Psoas muscle (tissue), 8 donors: Measurements from ENCODE around the gene DOC2A. TPM values are rescaled to one million over a fixed set of nuclear protein-coding genes. Genes with fewer than 3 reads are reported as not detected.
A peak's percentile ranks its signal among the peaks of the same experiment; 100 is the strongest.

Source experiments
- ATAC-seq, 4 donors: fragments of 200-7000 bp; cut with Tn5 transposase; one replicate each; pipeline ENCODE4 v1.9.1; 2020; ENCODE audit warnings: moderate library complexity in 3 of 4, mild to moderate bottlenecking in 2 of 4
- DNase-seq, 2 donors: peaks; one replicate each; pipeline ENCODE4 v3.0.0-alpha.2; 2020
- H3K27ac ChIP-seq: fragments of 200-600 bp; one replicate; pipeline ENCODE4 v1.8.0; 2022
- H3K27me3 ChIP-seq, 3 donors: fragments of 200-600 bp in 1 of 3; one replicate each; pipeline versions ENCODE4 v1.6.1 to v1.8.0; 2013 to 2022; ENCODE audit warnings: low read length in 2 of 3, mild to moderate bottlenecking in 2 of 3, moderate library complexity in 1 of 3; ENCODE audit not compliant: insufficient read depth in 3 of 3
- H3K36me3 ChIP-seq, 2 donors: fragments of 200-600 bp in 1 of 2; one replicate each; pipeline versions ENCODE4 v1.6.1 to v1.8.0; 2013 to 2022; ENCODE audit warnings: low read depth in 1 of 2, mild to moderate bottlenecking in 1 of 2, moderate library complexity in 1 of 2; ENCODE audit not compliant: insufficient read depth in 1 of 2
- H3K4me1 ChIP-seq: fragments of 200-600 bp; one replicate; pipeline ENCODE4 v1.8.0; 2022
- H3K4me3 ChIP-seq: fragments of 200-600 bp; one replicate; pipeline ENCODE4 v1.8.0; 2022; ENCODE audit warnings: mild to moderate bottlenecking
- H3K9me3 ChIP-seq: fragments of 200-600 bp; one replicate; pipeline ENCODE4 v1.8.0; 2022
- CTCF ChIP-seq: fragments of 200-600 bp; IDR thresholded peaks from one replicate; pipeline ENCODE4 v1.8.0; 2022; ENCODE audit warnings: antibody characterized with exemption
- WGBS, 3 donors: extraction: QIAGEN DNeasy Blood & Tissue Kit; methylation state at CpG; one replicate each; pipeline versions ENCODE4 v1.1.6 to v1.1.7; 2013; 5-methylcytosine and 5-hydroxymethylcytosine counted together
- intact Hi-C, 2 donors: fragments of 100-400 bp; cut with DNase I; formaldehyde crosslinking; loops; one replicate each; pipeline versions ENCODE4 v1.11.0 to v1.14.2; 2022
- polyA plus RNA-seq, 3 donors: library from polyadenylated mRNA; stranded (reverse); fragments of 200-250 nt; gene quantifications; one replicate each; pipeline ENCODE4 v1.2.3, GENCODE V29; 2013
- total RNA-seq, 4 donors: library from RNA; stranded (reverse); fragmentation: NEBNext Ultra II Directional in 2 of 4; extraction: Animal tissue kit (Norgen Biotek cat#: 25700) in 2 of 4; gene quantifications; one replicate each; pipeline versions ENCODE4 v1.2.1 to v1.2.4, GENCODE V29; 2021 to 2023
- donor health status: healthy with polysubstance abuse.
- donor health status: DM: no; HTN: no; CAD: no; lungs with moderate emphysema.
- donor health status: Bipolar disorder and iron deficiency.
- donor health status: healthy.
- donor health status: DM: yes; HTN: yes; CAD: no.
- donor health status: DM: no; HTN: no; CAD: no.
- donor health status: DM: no; HTN: no; CAD: no.
- donor health status: DM: yes; HTN: yes; CAD: no.

Gene DOC2A
- total and polyA plus RNA-seq, 7 donors, result 0.11 to 0.51 (median 0.15) TPM; not detected in 2

DNA sequence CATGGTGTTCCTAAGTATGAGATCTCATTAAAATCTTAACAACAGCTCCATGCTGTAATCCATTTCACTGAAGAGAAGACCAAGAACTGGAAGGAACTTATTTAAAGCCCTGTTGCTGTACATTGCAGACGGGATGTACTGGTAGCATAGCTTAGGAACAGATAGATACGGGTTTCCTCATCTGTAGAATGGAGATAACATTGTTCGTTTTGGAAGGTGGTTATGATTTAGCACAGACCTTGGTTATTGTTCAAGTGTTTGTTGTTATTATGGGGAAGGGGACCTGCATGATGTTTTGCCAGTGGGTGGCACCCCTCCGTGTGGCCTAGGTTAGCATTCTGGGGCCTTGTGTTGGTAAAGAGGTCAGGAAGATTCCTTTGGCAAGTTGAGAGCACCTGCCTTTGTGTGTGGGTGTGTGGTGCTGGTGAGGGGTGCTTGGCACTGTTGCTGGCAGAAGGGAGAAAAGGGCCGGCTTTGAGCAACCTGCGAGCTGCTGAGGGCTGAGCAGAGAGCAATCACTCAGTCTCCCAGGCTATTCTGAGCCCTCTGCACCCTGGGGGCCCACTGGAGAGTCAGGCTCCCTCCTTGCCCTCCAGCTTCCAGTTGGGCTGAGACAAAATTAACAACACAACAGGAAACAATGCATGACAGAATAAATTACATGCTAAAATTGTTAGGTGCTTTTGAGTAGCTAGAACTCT is 34.9 kb downstream of the DOC2A start:
- H3K4me1 ChIP-seq, result peaks cover 25% of the 10 kb centered on the region
- peaks cover 4 to 52% of the 10 kb centered on the region in 2 donors for H3K36me3 ChIP-seq
- ATAC-seq, result no peak
- peak overlapping the region; percentile 95 for H3K4me3 ChIP-seq
- no peaks in the 10 kb centered on the region for H3K27me3 ChIP-seq
- H3K27ac ChIP-seq, result peak overlapping the region; percentile 48
- no peak for TF ChIP-seq CTCF
- intact Hi-C loops, result loop anchor here (1.0 to 10.0 kb wide), 5 partner anchors 8 to 1749 kb away; partner anchors contain the start of genes HIRIP3 (in 1 of the 2) and KCTD13 (in 1 of the 2)
- DNase-seq, result no peak
- WGBS, 3 donors, result 21 to 32% (median 21%) methylated on average over 6 of the region's 6 CpGs
- H3K9me3 ChIP-seq, result no peaks in the 10 kb centered on the region

DNA sequence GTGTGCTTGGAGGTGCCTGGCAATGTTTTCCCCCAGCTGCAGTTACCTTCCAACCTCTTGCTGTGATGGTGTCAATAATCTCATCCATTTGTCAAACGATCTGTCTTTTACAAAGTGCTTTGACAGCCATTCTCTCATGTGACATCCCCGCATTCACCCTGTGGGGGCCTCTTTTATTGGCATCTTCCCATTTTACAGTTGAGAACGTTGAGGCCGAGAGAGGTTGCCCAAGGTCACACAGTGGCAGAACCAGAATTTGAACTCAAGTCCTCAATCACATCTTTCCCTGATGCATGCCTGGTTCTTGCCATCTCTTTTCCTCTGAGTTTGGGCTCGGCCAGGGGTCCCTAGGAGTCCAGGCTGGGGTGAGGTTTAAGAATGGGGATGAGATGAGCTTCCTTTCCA is 35.7 kb downstream of the DOC2A start:
- intact Hi-C loops, result loop anchor here (1.0 to 10.0 kb wide), 4 partner anchors 9 to 1750 kb away; partner anchors contain the start of genes HIRIP3 (in 1 of the 2) and KCTD13 (in 1 of the 2)
- TF ChIP-seq CTCF, result no peak
- H3K27ac ChIP-seq, result peak overlapping the region; percentile 48
- 50 to 55% (median 51%) methylated on average over 5 of the region's 5 CpGs for WGBS, 3 donors
- ATAC-seq (no peak), DNase-seq (no peak)
- H3K9me3 ChIP-seq, result no peaks in the 10 kb centered on the region
- H3K4me3 ChIP-seq, result peak overlapping the region; percentile 95
- H3K36me3 ChIP-seq, result peaks cover under 1 to 44% of the 10 kb centered on the region in 2 donors
- peaks cover 25% of the 10 kb centered on the region for H3K4me1 ChIP-seq
- H3K27me3 ChIP-seq, result no peaks in the 10 kb centered on the region

- intact Hi-C loops, result loop anchor here (1.0 to 10.0 kb wide), 5 partner anchors 10 to 1750 kb away; partner anchors contain the start of genes KCTD13 (in 2 of the 2), CDIPT (in 1 of the 2) and HIRIP3 (in 1 of the 2)
- H3K4me1 ChIP-seq, result peaks cover 25% of the 10 kb centered on the region
- DNase-seq (peak in 1 of 2 donors; percentile 61), ATAC-seq (peak in 1 of 4 donors; percentile 5)
- H3K4me3 ChIP-seq, result peak overlapping the region; percentile 95
- TF ChIP-seq CTCF, result no peak
- WGBS, 3 donors, result 1 to 2% (median 2%) methylated on average over 30 to 31 of the region's 31 CpGs
- H3K36me3 ChIP-seq, result peaks cover 0 to 39% of the 10 kb centered on the region in 2 donors
- H3K9me3 ChIP-seq, result no peaks in the 10 kb centered on the region
- H3K27me3 ChIP-seq, result no peaks in the 10 kb centered on the region
- peak overlapping the region; percentile 91 for H3K27ac ChIP-seq
These were observed 36.3 kb downstream of the DOC2A start for GRCh38 chr16:29974291-29975133.

DNA sequence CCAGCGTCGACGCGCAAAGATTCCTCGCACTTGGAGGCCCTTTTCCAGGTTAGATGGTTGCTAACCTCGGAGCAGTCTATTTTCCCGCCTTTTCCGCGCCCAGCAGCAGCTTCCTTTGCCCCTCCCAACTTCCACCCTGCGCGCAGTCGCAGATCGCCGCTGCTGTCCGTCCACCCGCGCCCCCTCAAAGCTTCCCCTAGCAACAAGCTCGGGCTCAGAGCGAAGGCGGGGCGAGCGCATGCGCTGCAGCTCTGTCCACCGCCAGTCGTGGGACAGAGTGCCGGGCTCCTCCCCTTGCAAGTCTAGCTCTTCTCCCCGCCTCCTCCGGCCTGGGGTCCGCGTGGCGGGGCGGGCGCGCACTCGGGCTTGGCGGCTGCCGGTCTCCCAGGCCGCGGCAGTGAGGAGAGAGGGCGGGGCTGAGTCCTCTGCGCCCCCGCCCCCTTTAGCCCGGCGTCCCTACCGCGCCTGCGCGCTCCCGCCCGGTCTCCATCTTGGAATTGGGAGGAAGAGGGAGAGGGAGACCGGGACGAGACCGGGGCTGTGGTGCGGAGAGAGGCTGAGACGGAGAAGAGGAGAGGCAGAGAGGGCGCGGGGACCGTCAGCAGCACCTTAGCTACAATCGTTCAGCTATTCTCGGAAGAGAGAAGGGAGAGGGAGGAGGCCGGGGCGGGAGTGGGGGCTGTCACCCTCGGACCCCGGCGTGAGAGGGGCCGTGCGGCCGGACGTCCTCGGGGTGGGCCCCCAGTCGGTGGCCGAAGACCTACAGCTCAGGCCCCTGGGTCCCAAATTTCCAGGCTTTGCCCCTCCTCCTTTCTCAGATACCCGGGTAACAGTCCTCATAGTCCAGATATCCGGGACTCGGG is 37.2 kb downstream of the DOC2A start, which contains the start of gene TAOK2:
TAOK2 (plus strand) TSS at position 485 of the 863 bp plus-strand sequence. CDS start 3,905 bp downstream, outside the sequence.
- intact Hi-C loops, result loop anchor here (2.0 to 10.0 kb wide), 4 partner anchors 21 to 1751 kb away; partner anchors contain the start of genes CDIPT (in 1 of the 2), HIRIP3 (in 1 of the 2) and KCTD13 (in 1 of the 2)
- peaks cover 25% of the 10 kb centered on the region for H3K4me1 ChIP-seq
- H3K27ac ChIP-seq, result peak within 1 kb of the TSS; percentile 91
- peaks cover under 1 to 39% of the 10 kb centered on the region in 2 donors for H3K36me3 ChIP-seq
- peak; percentile 96 to 99 (median 98) for ATAC-seq
- DNase-seq, result peak; percentile 99 to 100
- H3K27me3 ChIP-seq, result no peaks in the 10 kb centered on the region
- H3K4me3 ChIP-seq, result peak within 1 kb of the TSS; percentile 95
- WGBS, 3 donors, result 2 to 3% (median 3%) methylated on average over 69 to 75 of the region's 75 CpGs
- H3K9me3 ChIP-seq, result no peaks in the 10 kb centered on the region
- no peak for TF ChIP-seq CTCF
